Suprapubic skin (tissue), 4 donors: ENCODE data around the gene SH3BP2. TPM values are rescaled to one million over a fixed set of nuclear protein-coding genes. Genes with fewer than 3 reads are reported as not detected.

Experiments used
- DNase-seq, 2 donors: peaks; one replicate each; pipeline ENCODE4 v3.0.0-alpha.2; 2019; ENCODE audit warnings: low spot score in 2 of 2
- H3K27ac ChIP-seq: fragments of 200-600 bp; sonication (generic); one replicate; pipeline ENCODE4 v1.5.1; 2019
- H3K27me3 ChIP-seq: fragments of 200-600 bp; sonication (generic); one replicate; pipeline ENCODE4 v1.5.1; 2019
- H3K36me3 ChIP-seq: fragments of 200-600 bp; sonication (generic); one replicate; pipeline ENCODE4 v1.5.1; 2019
- H3K4me1 ChIP-seq: fragments of 200-600 bp; sonication (generic); one replicate; pipeline ENCODE4 v1.5.1; 2019
- H3K4me3 ChIP-seq: fragments of 200-600 bp; sonication (generic); one replicate; pipeline ENCODE4 v1.5.1; 2019; ENCODE audit warnings: mild to moderate bottlenecking
- H3K9me3 ChIP-seq: fragments of 200-600 bp; sonication (generic); one replicate; pipeline ENCODE4 v1.5.1; 2019
- EP300 ChIP-seq: sonication (generic); formaldehyde crosslinking; IDR thresholded peaks from one replicate; pipeline ENCODE4 v1.6.1; 2017; ENCODE audit warnings: antibody characterized with exemption
- POLR2A ChIP-seq, 2 donors: fragments of 450-650 bp; IDR thresholded peaks; one replicate each; pipeline ENCODE4 v1.6.1; 2017; ENCODE audit warnings: antibody characterized with exemption in 2 of 2, mild to moderate bottlenecking in 2 of 2, moderate library complexity in 2 of 2
- POLR2AphosphoS5 ChIP-seq, 3 donors: sonication (generic); formaldehyde crosslinking; IDR thresholded peaks; one replicate each; pipeline ENCODE4 v1.6.1; 2017; ENCODE audit warnings: antibody characterized with exemption in 3 of 3
- WGBS: methylation state at CpG from one replicate; pipeline ENCODE4 v1.1.5; 2018; 5-methylcytosine and 5-hydroxymethylcytosine counted together
- total RNA-seq, 4 donors: library from RNA; depleted of rRNA; stranded (reverse); fragments of >200 nt; gene quantifications; one replicate each; pipeline ENCODE4 v1.1.0, GENCODE V29; 2016
- TF ChIP-seq, protein P1 (sequence below), 2 donors: fragments of 200-600 bp in 1 of 2; fragments of 450-650 bp in 1 of 2; sonication (generic) in 1 of 2; IDR thresholded peaks; one replicate each; pipeline ENCODE4 v1.5.1; 2016 to 2019; ENCODE audit warnings: antibody characterized with exemption in 2 of 2, mild to moderate bottlenecking in 1 of 2, moderate library complexity in 1 of 2

Gene SH3BP2, protein sequence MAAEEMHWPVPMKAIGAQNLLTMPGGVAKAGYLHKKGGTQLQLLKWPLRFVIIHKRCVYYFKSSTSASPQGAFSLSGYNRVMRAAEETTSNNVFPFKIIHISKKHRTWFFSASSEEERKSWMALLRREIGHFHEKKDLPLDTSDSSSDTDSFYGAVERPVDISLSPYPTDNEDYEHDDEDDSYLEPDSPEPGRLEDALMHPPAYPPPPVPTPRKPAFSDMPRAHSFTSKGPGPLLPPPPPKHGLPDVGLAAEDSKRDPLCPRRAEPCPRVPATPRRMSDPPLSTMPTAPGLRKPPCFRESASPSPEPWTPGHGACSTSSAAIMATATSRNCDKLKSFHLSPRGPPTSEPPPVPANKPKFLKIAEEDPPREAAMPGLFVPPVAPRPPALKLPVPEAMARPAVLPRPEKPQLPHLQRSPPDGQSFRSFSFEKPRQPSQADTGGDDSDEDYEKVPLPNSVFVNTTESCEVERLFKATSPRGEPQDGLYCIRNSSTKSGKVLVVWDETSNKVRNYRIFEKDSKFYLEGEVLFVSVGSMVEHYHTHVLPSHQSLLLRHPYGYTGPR
- 100 to 1,000 TPM; 116 to 709 (median 162) TPM for total RNA-seq

DNA sequence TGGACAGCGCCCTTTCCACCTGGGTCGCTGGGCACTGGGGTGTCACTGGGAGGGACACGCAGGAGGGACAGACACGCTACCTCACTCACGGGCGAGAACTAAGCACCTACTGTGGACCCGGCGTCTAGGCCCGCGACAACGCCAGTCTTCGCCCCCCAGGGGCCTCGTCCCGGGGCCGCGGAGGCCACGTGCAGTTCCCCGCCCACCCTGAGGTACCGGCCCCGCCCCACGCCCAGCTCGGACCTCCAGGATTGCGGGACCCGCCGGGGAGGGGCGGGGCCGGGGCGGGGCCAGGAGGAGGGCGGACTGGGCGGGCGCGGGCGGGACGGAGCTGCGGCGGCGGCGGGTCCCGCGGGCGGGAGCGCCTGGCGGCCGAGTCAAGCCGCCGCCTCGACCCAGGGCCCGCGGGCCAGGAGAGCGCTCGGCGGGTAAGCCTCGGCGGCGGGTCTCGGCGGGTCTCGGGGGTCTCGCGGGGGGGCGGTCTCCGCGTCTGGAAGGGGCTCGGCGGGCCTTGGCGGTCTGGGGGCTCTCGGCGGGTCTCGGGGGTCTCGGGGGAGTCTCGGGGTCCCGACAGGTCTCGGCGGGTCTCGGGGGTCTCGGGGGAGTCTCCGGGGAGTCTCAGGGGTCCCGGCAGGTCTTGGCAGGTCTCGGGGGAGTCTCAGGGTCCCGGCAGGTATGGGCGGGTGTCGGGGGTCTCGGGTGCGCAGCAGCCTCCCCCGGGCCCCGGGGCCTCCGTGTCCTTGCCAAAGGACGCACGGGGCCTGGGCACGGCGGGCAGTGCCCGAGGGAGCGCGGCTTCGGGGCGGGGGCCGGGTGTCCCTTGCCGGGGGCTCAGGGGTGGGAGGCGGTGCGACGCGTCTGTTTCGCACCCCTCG lies at the start of gene SH3BP2:
Gene SH3BP2, plus strand, starts transcription at position 375 of the 875 bp plus-strand sequence. CDS start 27,533 bp downstream, outside the sequence.
- H3K9me3 ChIP-seq, result no peaks in the 10 kb centered on the region
- peak within 1 kb of the TSS; percentile 84 for H3K27ac ChIP-seq
- H3K27me3 ChIP-seq, result no peaks in the 10 kb centered on the region
- H3K36me3 ChIP-seq, result no peaks in the 10 kb centered on the region
- peak; percentile 88 to 89 for DNase-seq
- peaks cover 59% of the 10 kb centered on the region for H3K4me1 ChIP-seq
- peak within 1 kb of the TSS; percentile 87 for H3K4me3 ChIP-seq
- WGBS, result 32% methylated on average over 8 of the region's 104 CpGs
- TF ChIP-seq EP300 (no peak), POLR2AphosphoS5 (IDR thresholded peaks at IDR 0.05) (no peak)
- TF ChIP-seq, protein P1, sequence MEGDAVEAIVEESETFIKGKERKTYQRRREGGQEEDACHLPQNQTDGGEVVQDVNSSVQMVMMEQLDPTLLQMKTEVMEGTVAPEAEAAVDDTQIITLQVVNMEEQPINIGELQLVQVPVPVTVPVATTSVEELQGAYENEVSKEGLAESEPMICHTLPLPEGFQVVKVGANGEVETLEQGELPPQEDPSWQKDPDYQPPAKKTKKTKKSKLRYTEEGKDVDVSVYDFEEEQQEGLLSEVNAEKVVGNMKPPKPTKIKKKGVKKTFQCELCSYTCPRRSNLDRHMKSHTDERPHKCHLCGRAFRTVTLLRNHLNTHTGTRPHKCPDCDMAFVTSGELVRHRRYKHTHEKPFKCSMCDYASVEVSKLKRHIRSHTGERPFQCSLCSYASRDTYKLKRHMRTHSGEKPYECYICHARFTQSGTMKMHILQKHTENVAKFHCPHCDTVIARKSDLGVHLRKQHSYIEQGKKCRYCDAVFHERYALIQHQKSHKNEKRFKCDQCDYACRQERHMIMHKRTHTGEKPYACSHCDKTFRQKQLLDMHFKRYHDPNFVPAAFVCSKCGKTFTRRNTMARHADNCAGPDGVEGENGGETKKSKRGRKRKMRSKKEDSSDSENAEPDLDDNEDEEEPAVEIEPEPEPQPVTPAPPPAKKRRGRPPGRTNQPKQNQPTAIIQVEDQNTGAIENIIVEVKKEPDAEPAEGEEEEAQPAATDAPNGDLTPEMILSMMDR (IDR thresholded peaks at IDR 0.05), result no peak

DNA sequence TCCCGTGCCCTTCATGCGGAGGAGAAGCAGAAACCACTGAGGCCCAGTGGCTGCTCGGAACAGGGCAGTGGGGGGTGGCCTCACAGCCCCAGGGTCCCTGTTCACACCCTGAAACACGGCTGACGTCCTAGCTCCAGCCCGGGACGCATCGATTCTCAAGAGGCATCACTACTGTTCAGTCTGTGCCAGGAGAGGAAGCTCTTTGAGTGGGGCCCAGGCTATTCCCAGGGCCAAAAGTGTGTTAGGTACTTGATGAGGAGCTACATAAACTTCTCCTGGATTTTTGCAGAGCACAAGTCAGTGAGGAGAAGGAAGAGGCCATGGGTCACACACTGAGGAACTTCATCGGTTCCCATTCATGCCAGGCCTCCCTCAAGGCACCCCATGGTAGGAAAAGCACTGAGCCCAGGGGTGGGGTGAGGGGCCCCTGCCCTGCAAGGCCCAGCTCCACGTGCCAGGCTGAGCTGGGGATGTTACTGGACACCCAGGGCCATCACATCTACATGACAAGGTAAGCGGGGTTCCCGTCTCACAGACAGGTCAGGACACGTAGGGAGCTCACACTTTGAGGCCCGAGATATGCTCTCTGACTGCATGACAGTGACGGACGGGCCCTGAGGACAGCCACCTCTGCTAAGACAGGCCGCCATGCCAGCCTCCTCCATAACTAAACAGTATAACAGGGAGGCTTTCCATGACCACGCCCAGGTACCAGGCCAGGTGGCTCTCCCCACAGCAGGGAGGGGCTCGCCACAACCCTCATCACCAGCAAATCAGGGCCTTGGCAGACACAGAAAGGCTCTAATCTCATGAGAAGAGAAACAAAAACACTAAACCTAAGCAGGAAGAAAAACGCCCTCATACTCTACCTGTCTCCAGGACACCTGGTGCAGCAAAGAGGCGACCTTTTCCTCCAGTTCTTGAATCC lies 49.1 kb upstream of the SH3BP2 start:
- 72% methylated on average over 14 of the region's 21 CpGs for WGBS
- peaks cover 68% of the 10 kb centered on the region for H3K36me3 ChIP-seq
- no peak overlapping the region for H3K4me3 ChIP-seq
- H3K9me3 ChIP-seq, result no peaks in the 10 kb centered on the region
- H3K4me1 ChIP-seq, result peaks cover 23% of the 10 kb centered on the region
- TF ChIP-seq EP300, result no peak
- TF ChIP-seq, protein P1 (IDR thresholded peaks at IDR 0.05), result no peak
- no peak for TF ChIP-seq POLR2A (IDR thresholded peaks at IDR 0.05)
- TF ChIP-seq POLR2AphosphoS5 (IDR thresholded peaks at IDR 0.05), result no peak
- H3K27ac ChIP-seq, result no peak overlapping the region
- no peaks in the 10 kb centered on the region for H3K27me3 ChIP-seq
- DNase-seq, result peak in 1 of 2 donors; percentile 55

DNA sequence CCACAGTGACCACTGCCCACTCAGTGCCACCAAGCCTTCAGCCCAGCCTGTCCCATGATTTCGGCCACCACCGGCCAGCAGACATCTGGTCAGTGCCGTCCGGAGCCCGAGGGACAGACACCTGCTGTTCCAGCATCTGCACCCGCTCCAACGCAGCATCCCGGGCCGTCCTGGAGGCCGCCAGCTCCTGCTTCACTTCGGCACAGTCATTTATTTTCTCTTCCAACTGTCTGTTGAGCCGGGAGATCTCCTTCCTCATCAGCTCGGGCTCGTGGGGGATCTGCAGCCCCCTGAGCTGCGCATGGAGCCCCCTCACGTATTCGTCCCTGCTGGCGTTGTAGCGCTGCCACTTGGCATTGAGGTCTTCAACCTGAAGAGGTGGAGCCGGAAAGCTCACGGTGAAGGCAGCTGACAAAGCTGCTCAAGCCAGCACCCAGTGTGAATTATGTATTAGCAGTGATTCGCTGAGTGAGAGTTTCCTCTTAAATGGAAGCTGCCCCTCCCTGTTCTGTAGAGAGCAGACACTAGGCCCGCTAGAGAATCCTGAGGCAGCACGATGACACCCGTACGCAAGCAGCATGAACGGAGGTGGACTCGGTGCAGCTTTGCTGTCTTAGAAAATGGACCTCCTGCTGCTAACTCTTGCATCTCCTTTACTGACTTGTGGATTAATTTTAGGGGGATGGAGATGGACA lies 48.2 kb upstream of the SH3BP2 start:
- Histone ChIP-seq H3K9me3 (no peaks in the 10 kb centered on the region), H3K4me1 (peaks cover 23% of the 10 kb centered on the region), H3K4me3 (no peak overlapping the region), H3K36me3 (peaks cover 68% of the 10 kb centered on the region), H3K27ac (no peak overlapping the region), H3K27me3 (no peaks in the 10 kb centered on the region)
- TF ChIP-seq POLR2AphosphoS5 (IDR thresholded peaks at IDR 0.05) (no peak), POLR2A (IDR thresholded peaks at IDR 0.05) (no peak), EP300 (no peak)
- TF ChIP-seq, protein P1 (IDR thresholded peaks at IDR 0.05), result no peak
- 96% methylated on average over 28 of the region's 28 CpGs for WGBS
- no peak for DNase-seq

DNA sequence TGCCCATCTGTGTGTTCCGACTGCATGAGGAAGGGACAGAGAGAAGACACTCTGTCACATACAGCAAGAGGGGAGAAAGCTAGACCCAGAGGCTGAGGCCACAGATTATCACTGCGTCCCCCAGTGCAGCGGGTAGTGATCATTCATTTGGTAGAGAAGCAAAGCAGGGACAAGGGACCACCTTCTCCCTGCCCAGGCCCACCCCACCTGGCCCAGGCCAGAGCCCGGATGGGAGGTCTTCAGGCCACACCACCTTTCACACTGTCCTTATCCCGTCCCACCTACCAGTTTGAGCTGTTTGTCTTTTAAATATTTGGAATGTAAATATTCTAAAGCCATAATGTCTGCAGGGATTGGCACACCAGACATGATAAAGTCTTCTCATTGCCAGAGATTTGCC lies 47.4 kb upstream of the SH3BP2 start:
- H3K4me1 ChIP-seq, result peaks cover 23% of the 10 kb centered on the region
- H3K27me3 ChIP-seq, result no peaks in the 10 kb centered on the region
- TF ChIP-seq EP300 (no peak), POLR2AphosphoS5 (IDR thresholded peaks at IDR 0.05) (no peak), POLR2A (IDR thresholded peaks at IDR 0.05) (no peak)
- TF ChIP-seq, protein P1 (IDR thresholded peaks at IDR 0.05), result no peak
- H3K4me3 ChIP-seq, result no peak overlapping the region
- peak overlapping the region; percentile 18 for H3K27ac ChIP-seq
- no peak for DNase-seq
- WGBS, result 96% methylated on average over 5 of the region's 5 CpGs
- H3K36me3 ChIP-seq, result peaks cover 68% of the 10 kb centered on the region
- no peaks in the 10 kb centered on the region for H3K9me3 ChIP-seq
